PC-3 (cell line): ENCODE results near the gene PPIA.

Experiments
- EZH2 ChIP-seq: fragments of 300-600 bp; sonication (generic); IDR thresholded peaks from one replicate; pipeline ENCODE4 v1.6.1; 2017; ENCODE audit warnings: antibody characterized with exemption, mild to moderate bottlenecking, low read length; ENCODE audit not compliant: unreplicated experiment
- EZH2phosphoT487 ChIP-seq: fragments of 300-600 bp; sonication (generic); IDR thresholded peaks from 2 replicates; pipeline ENCODE4 v1.6.1; 2018; ENCODE audit warnings: mild to moderate bottlenecking, antibody characterized with exemption, low read length, borderline replicate concordance
- TF ChIP-seq, protein P1 (sequence below): fragments of 300-600 bp; sonication (generic); conservative IDR thresholded peaks from 2 replicates; pipeline ENCODE4 v1.5.1; 2017; ENCODE audit warnings: antibody characterized with exemption, low read depth, mild to moderate bottlenecking, low read length

DNA sequence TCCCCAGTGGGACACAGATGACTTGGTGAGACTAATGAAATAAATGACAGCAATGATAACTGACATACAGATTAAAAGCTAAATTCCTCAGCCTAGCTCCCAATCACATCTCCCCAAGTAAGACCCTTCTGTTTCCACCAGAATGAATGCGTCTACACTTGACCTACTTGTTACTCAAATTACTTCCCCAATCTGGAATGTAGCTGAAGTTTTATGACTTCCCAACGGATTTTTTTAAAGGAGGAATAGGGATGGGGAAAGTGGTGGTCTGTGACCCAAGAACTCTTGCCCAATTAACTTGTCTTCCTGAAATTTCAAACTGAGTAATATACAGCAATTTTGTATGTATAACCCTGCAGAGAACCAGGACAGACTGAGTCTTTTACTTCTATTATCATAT is 42.3 kb downstream of the PPIA start:
- TF ChIP-seq, protein P1, sequence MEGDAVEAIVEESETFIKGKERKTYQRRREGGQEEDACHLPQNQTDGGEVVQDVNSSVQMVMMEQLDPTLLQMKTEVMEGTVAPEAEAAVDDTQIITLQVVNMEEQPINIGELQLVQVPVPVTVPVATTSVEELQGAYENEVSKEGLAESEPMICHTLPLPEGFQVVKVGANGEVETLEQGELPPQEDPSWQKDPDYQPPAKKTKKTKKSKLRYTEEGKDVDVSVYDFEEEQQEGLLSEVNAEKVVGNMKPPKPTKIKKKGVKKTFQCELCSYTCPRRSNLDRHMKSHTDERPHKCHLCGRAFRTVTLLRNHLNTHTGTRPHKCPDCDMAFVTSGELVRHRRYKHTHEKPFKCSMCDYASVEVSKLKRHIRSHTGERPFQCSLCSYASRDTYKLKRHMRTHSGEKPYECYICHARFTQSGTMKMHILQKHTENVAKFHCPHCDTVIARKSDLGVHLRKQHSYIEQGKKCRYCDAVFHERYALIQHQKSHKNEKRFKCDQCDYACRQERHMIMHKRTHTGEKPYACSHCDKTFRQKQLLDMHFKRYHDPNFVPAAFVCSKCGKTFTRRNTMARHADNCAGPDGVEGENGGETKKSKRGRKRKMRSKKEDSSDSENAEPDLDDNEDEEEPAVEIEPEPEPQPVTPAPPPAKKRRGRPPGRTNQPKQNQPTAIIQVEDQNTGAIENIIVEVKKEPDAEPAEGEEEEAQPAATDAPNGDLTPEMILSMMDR: no peak
- TF ChIP-seq EZH2 (no peak), EZH2phosphoT487 (no peak)
